HEK293 (cell line): ENCODE measurements around the gene UBQLN1.
A peak's percentile ranks its signal among the peaks of the same experiment; 100 is the strongest.

ENCODE experiments used
- CTCF ChIA-PET: fragments of 350-600 bp; formaldehyde crosslinking; extraction: SDS; loops from one replicate; lab custom pipeline; 2021; ENCODE audit warnings: antibody characterized with exemption; lab: Yijun Ruan, JAX
- POLR2A ChIA-PET: fragments of 300-600 bp; formaldehyde crosslinking; extraction: SDS; loops from one replicate; lab custom pipeline; 2020; ENCODE audit warnings: antibody characterized with exemption, inconsistent platforms; lab: Yijun Ruan, JAX
- H3K27ac ChIP-seq: fragments of 200-500 bp; sonication (Bioruptor generic); 2 replicates; pipeline ENCODE4 v1.5.1; 2014; ENCODE audit warnings: low read depth, low read length, control low read depth, inconsistent platforms; ENCODE audit errors: extremely low read depth
- H3K36me3 ChIP-seq, 2 experiments: fragments of 200-500 bp in 1 of 2; sonication (Bioruptor generic) in 1 of 2; 1 replicate in 1 of 2; 2 replicates in 1 of 2; pipeline ENCODE4 v1.5.1; 2014 to 2017; ENCODE audit warnings: inconsistent platforms in 2 of 2, low read length in 2 of 2; ENCODE audit not compliant: control insufficient read depth in 2 of 2, insufficient read depth in 1 of 2
- H3K4me1 ChIP-seq: fragments of 200-500 bp; sonication (Bioruptor generic); 2 replicates; pipeline ENCODE4 v1.5.1; 2014; ENCODE audit warnings: mild to moderate bottlenecking, low read length, inconsistent platforms; ENCODE audit not compliant: control insufficient read depth, insufficient read depth
- H3K4me3 ChIP-seq: 2 replicates; pipeline ENCODE4 v1.5.1; 2011; ENCODE audit warnings: low read depth, mild to moderate bottlenecking, control low read depth, low read length, moderate library complexity
- H3K9me3 ChIP-seq: fragments of 200-500 bp; sonication (Bioruptor generic); 2 replicates; pipeline ENCODE4 v1.5.1; 2014; ENCODE audit warnings: low read depth, low read length, inconsistent platforms; ENCODE audit not compliant: control insufficient read depth, insufficient read depth
- BCL11B ChIP-seq: fragments of 450-650 bp; formaldehyde crosslinking; IDR thresholded peaks from 2 replicates; pipeline ENCODE4 v1.5.1; 2016; ENCODE audit warnings: low read depth, missing biosample characterization, missing genetic modification characterization
- MYNN ChIP-seq: fragments of 450-650 bp; formaldehyde crosslinking; IDR thresholded peaks from 2 replicates; pipeline ENCODE4 v1.5.1; 2016; ENCODE audit warnings: missing biosample characterization, missing genetic modification characterization, borderline replicate concordance
- PRDM1 ChIP-seq: fragments of 450-650 bp; formaldehyde crosslinking; IDR thresholded peaks from 2 replicates; pipeline ENCODE4; 2016; ENCODE audit warnings: missing biosample characterization, missing genetic modification characterization
- SALL2 ChIP-seq: fragments of 450-650 bp; formaldehyde crosslinking; IDR thresholded peaks from 2 replicates; pipeline ENCODE4 v1.5.0; 2017; ENCODE audit warnings: missing biosample characterization, mild to moderate bottlenecking, missing genetic modification characterization, borderline replicate concordance
- SCRT1 ChIP-seq: fragments of 450-650 bp; formaldehyde crosslinking; IDR thresholded peaks from 2 replicates; pipeline ENCODE4 v1.5.1; 2016; ENCODE audit warnings: missing biosample characterization, missing genetic modification characterization, borderline replicate concordance
- SP3 ChIP-seq: fragments of 450-650 bp; formaldehyde crosslinking; IDR thresholded peaks from 2 replicates; pipeline ENCODE4 v1.5.1; 2016; ENCODE audit warnings: missing biosample characterization, missing genetic modification characterization
- ZBTB20 ChIP-seq: fragments of 450-650 bp; formaldehyde crosslinking; IDR thresholded peaks from 2 replicates; pipeline ENCODE4 v1.5.1; 2016; ENCODE audit warnings: missing biosample characterization, missing genetic modification characterization
- ZNF146 ChIP-seq: fragments of 450-650 bp; formaldehyde crosslinking; IDR thresholded peaks from 2 replicates; pipeline ENCODE4 v1.5.1; 2016; ENCODE audit warnings: missing biosample characterization, missing genetic modification characterization
- ZNF214 ChIP-seq: fragments of 450-650 bp; formaldehyde crosslinking; IDR thresholded peaks from 2 replicates; pipeline ENCODE4 v1.5.1; 2017; ENCODE audit warnings: missing biosample characterization, mild to moderate bottlenecking, missing genetic modification characterization, borderline replicate concordance
- ZNF341 ChIP-seq: fragments of 450-650 bp; formaldehyde crosslinking; IDR thresholded peaks from 2 replicates; pipeline ENCODE4; 2016; ENCODE audit warnings: low read depth, missing biosample characterization, missing genetic modification characterization
- ZNF394 ChIP-seq: fragments of 450-650 bp; formaldehyde crosslinking; IDR thresholded peaks from 2 replicates; pipeline ENCODE4 v1.5.1; 2016; ENCODE audit warnings: missing biosample characterization, missing genetic modification characterization, mild to moderate bottlenecking, moderate library complexity, borderline replicate concordance
- ZNF404 ChIP-seq: fragments of 450-650 bp; formaldehyde crosslinking; IDR thresholded peaks from 2 replicates; pipeline ENCODE4 v1.5.1; 2017; ENCODE audit warnings: missing biosample characterization, missing genetic modification characterization
- ZNF426 ChIP-seq: fragments of 450-650 bp; formaldehyde crosslinking; IDR thresholded peaks from 2 replicates; pipeline ENCODE4 v1.5.1; 2017; ENCODE audit warnings: missing biosample characterization, missing genetic modification characterization, mild to moderate bottlenecking, inconsistent platforms, moderate library complexity
- ZNF544 ChIP-seq: fragments of 450-650 bp; formaldehyde crosslinking; IDR thresholded peaks from 2 replicates; pipeline ENCODE4 v1.5.0; 2017; ENCODE audit warnings: missing biosample characterization, missing genetic modification characterization
- ZNF548 ChIP-seq: fragments of 450-650 bp; formaldehyde crosslinking; IDR thresholded peaks from 2 replicates; pipeline ENCODE4 v1.5.1; 2016; ENCODE audit warnings: missing biosample characterization, missing genetic modification characterization
- ZNF561 ChIP-seq: fragments of 450-650 bp; IDR thresholded peaks from 2 replicates; pipeline ENCODE4 v1.5.1; 2018; ENCODE audit warnings: missing biosample characterization, missing genetic modification characterization, borderline replicate concordance
- ZNF621 ChIP-seq: fragments of 450-650 bp; formaldehyde crosslinking; IDR thresholded peaks from 2 replicates; pipeline ENCODE4 v1.5.1; 2017; ENCODE audit warnings: missing biosample characterization, missing genetic modification characterization
- ZNF660 ChIP-seq: fragments of 450-650 bp; IDR thresholded peaks from 2 replicates; pipeline ENCODE4 v1.5.1; 2018; ENCODE audit warnings: missing biosample characterization, mild to moderate bottlenecking, missing genetic modification characterization
- ZNF707 ChIP-seq: fragments of 450-650 bp; formaldehyde crosslinking; IDR thresholded peaks from 2 replicates; pipeline ENCODE4 v1.5.1; 2016; ENCODE audit warnings: missing biosample characterization, missing genetic modification characterization
- ZNF76 ChIP-seq: fragments of 450-650 bp; formaldehyde crosslinking; IDR thresholded peaks from 2 replicates; pipeline ENCODE4; 2016; ENCODE audit warnings: low read depth, missing biosample characterization, missing genetic modification characterization, borderline replicate concordance
- ZNF791 ChIP-seq: fragments of 450-650 bp; formaldehyde crosslinking; IDR thresholded peaks from 2 replicates; pipeline ENCODE4 v1.5.1; 2016; ENCODE audit warnings: missing biosample characterization, missing genetic modification characterization
- ZSCAN23 ChIP-seq: fragments of 450-650 bp; formaldehyde crosslinking; IDR thresholded peaks from 2 replicates; pipeline ENCODE4 v1.5.1; 2016; ENCODE audit warnings: missing biosample characterization, missing genetic modification characterization
- TF ChIP-seq, protein P1 (sequence below): fragments of 450-650 bp; formaldehyde crosslinking; IDR thresholded peaks from 2 replicates; pipeline ENCODE4 v1.5.1; 2016; ENCODE audit warnings: missing biosample characterization, missing genetic modification characterization
- TF ChIP-seq, protein P2 (sequence below): fragments of 450-650 bp; formaldehyde crosslinking; IDR thresholded peaks from 2 replicates; pipeline ENCODE4 v1.5.0; 2017; ENCODE audit warnings: missing biosample characterization, missing genetic modification characterization, borderline replicate concordance

UBQLN1 gene

DNA sequence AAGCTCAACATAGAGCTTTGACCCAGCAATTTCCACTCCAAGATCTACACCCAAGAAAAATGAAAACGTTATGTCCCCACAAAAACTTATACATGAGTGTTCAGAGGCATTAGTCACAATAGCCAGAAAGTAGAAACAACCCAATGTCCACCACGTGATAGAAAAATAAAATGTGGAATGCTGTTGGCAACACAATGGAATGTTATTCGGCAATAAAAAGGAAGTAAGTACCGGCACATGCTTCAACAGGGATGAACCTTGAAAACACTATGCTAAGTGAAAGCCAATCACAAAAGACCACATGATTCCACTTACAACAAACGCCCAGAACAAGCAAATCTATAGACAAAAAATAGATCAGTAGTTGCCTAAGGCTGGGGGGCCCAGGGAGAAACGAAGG, 6.0 kb downstream of the UBQLN1 start:
- H3K4me1 ChIP-seq, result no peaks in the 10 kb centered on the region
- CTCF ChIA-PET, result no interaction called here
- POLR2A ChIA-PET, result no interaction called here
- H3K4me3 ChIP-seq, result no peak overlapping the region
- no peaks in the 10 kb centered on the region for H3K9me3 ChIP-seq
- H3K36me3 ChIP-seq, result peaks cover 0 to 4% of the 10 kb centered on the region in 2 experiments; a peak in 1 of 3 replicates
- TF ChIP-seq ZNF660 (tag by site-specific recombination), result no peak
- TF ChIP-seq PRDM1 (tag by site-specific recombination), result peak; percentile 62
- no peak for TF ChIP-seq ZBTB20
- peak; percentile 35; the same call in 1 of the 2 replicates for TF ChIP-seq ZNF146 (tag by site-specific recombination)
- no peak for TF ChIP-seq ZNF544 (tag by site-specific recombination)
- no peak for TF ChIP-seq ZNF341 (tag by site-specific recombination)
- no peak overlapping the region for H3K27ac ChIP-seq

DNA sequence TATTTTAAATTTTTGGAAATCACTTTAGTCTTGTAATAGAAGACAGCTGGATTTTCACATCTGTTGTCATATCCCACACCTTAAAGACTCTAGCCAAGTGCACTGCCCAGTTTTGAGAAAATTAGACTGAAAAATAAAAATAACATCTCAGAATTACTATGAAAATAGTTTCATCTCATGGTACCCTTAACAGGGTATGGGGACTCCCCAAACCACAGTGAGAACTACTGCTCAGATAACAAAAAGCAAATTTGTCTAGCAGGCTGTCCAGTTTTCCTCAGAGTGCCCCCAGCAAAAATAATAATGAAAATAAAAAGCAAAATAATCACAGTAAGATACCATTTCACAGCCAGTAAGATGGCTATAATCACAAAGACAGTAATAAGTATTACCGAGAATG, 6.5 kb downstream of the UBQLN1 start:
- Histone ChIP-seq H3K36me3 (peaks cover 0 to 4% of the 10 kb centered on the region in 2 experiments; a peak in 1 of 3 replicates), H3K4me3 (no peak overlapping the region), H3K4me1 (peaks cover 3% of the 10 kb centered on the region; the same call in 1 of the 2 replicates), H3K27ac (no peak overlapping the region), H3K9me3 (no peaks in the 10 kb centered on the region)
- ChIA-PET POLR2A (no interaction called here), CTCF (no interaction called here)
- no peak for TF ChIP-seq BCL11B (tag by site-specific recombination)
- TF ChIP-seq MYNN (tag by site-specific recombination), result no peak
- no peak for TF ChIP-seq ZNF791

DNA sequence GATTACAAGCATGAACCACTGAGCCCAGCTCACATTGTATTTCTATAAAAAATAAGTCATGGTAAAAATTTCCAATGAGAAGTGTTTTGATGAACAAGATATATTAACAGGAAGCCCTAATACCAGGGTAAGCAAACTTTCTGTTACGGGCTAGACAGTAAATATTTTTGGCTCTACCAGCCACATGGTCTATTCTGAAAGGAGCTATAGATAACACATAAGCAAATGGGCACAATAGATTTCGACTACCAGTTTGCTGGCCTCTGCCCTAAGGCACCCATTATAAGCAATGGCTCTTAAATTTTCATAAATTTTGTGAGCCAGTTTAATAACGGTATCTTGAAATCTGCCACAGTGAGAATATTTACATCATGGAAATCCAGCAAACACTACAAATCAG, 8.1 kb downstream of the UBQLN1 start:
- H3K9me3 ChIP-seq, result no peaks in the 10 kb centered on the region
- TF ChIP-seq ZNF76 (tag by site-specific recombination), result no peak
- no peak overlapping the region for H3K4me3 ChIP-seq
- peaks cover 4% of the 10 kb centered on the region; the same call in 1 of the 2 replicates for H3K4me1 ChIP-seq
- no peaks in the 10 kb centered on the region for H3K36me3 ChIP-seq
- H3K27ac ChIP-seq, result no peak overlapping the region
- ChIA-PET CTCF (interaction anchor here (0.5 kb wide), 1 partner anchor 212 kb away, joined by 4 read pairs; no protein-coding TSS in a partner anchor), POLR2A (interaction anchor here (1.1 kb wide), 1 partner anchor 8 kb away, joined by 3 read pairs; the partner anchor contains the start of gene UBQLN1)

DNA sequence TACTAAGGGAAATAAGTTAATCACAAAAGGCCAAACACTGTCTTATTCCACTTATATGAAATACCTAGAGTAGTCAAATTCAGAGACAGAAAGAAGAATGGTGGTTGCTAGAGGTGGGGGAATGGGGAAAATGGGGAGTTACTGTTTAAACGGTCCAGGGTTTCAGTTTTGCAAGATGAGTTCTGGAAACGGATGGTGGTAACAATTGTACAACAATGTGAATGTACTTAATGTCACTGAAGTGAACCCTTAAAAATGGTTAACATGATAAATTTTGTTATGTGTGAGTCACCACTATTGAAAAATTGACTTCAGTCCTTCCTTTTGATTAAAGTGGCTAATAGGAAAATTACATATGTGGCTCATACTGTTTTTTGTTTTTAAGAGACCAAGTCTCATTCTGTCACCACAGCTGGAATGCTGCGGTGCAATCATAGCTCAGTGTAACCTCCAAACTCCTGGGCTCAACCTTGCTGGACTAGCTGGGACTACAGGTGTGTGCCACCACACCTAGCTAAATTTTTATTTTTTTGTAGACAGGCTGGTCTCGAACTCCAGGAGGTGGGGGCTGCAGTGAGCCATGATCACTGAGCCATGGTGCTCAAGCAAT, 8.7 kb downstream of the UBQLN1 start:
- Histone ChIP-seq H3K27ac (no peak overlapping the region), H3K4me1 (peaks cover 4% of the 10 kb centered on the region; the same call in 1 of the 2 replicates), H3K36me3 (no peaks in the 10 kb centered on the region), H3K4me3 (no peak overlapping the region), H3K9me3 (no peaks in the 10 kb centered on the region)
- CTCF ChIA-PET, result no interaction called here
- POLR2A ChIA-PET, result interaction anchor here (1.1 kb wide), 1 partner anchor 9 kb away, joined by 3 read pairs; the partner anchor contains the start of gene UBQLN1
- no peak for TF ChIP-seq ZNF214 (tag by site-specific recombination)
- no peak for TF ChIP-seq ZNF548
- TF ChIP-seq SCRT1 (tag by site-specific recombination), result no peak
- no peak for TF ChIP-seq ZNF426 (tag by site-specific recombination)
- no peak for TF ChIP-seq ZNF561
- no peak for TF ChIP-seq SP3
- TF ChIP-seq, protein P1, sequence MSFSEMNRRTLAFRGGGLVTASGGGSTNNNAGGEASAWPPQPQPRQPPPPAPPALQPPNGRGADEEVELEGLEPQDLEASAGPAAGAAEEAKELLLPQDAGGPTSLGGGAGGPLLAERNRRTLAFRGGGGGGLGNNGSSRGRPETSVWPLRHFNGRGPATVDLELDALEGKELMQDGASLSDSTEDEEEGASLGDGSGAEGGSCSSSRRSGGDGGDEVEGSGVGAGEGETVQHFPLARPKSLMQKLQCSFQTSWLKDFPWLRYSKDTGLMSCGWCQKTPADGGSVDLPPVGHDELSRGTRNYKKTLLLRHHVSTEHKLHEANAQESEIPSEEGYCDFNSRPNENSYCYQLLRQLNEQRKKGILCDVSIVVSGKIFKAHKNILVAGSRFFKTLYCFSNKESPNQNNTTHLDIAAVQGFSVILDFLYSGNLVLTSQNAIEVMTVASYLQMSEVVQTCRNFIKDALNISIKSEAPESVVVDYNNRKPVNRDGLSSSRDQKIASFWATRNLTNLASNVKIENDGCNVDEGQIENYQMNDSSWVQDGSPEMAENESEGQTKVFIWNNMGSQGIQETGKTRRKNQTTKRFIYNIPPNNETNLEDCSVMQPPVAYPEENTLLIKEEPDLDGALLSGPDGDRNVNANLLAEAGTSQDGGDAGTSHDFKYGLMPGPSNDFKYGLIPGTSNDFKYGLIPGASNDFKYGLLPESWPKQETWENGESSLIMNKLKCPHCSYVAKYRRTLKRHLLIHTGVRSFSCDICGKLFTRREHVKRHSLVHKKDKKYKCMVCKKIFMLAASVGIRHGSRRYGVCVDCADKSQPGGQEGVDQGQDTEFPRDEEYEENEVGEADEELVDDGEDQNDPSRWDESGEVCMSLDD (tag by site-specific recombination), result no peak
- no peak for TF ChIP-seq SALL2
- TF ChIP-seq ZNF404 (tag by site-specific recombination), result no peak
- no peak for TF ChIP-seq ZSCAN23 (tag by site-specific recombination)
- TF ChIP-seq ZNF394 (tag by site-specific recombination), result no peak
- TF ChIP-seq ZNF621 (tag by site-specific recombination), result no peak
- no peak for TF ChIP-seq ZNF707 (tag by site-specific recombination)
- TF ChIP-seq, protein P2, sequence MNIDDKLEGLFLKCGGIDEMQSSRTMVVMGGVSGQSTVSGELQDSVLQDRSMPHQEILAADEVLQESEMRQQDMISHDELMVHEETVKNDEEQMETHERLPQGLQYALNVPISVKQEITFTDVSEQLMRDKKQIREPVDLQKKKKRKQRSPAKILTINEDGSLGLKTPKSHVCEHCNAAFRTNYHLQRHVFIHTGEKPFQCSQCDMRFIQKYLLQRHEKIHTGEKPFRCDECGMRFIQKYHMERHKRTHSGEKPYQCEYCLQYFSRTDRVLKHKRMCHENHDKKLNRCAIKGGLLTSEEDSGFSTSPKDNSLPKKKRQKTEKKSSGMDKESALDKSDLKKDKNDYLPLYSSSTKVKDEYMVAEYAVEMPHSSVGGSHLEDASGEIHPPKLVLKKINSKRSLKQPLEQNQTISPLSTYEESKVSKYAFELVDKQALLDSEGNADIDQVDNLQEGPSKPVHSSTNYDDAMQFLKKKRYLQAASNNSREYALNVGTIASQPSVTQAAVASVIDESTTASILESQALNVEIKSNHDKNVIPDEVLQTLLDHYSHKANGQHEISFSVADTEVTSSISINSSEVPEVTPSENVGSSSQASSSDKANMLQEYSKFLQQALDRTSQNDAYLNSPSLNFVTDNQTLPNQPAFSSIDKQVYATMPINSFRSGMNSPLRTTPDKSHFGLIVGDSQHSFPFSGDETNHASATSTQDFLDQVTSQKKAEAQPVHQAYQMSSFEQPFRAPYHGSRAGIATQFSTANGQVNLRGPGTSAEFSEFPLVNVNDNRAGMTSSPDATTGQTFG (tag by site-specific recombination), result no peak
